DND-41 (cell line): ENCODE results near the gene MAFB.

ENCODE experiments used
- ATAC-seq: fragments of 200-7000 bp; cut with Tn5 transposase; 3 replicates; pipeline ENCODE4 v1.9.1; 2021; ENCODE audit warnings: low read depth; ENCODE audit not compliant: insufficient read depth
- DNase-seq: peaks from one replicate; pipeline ENCODE4 v3.0.0-alpha.2; 2020
- H2AFZ ChIP-seq: 2 replicates; pipeline ENCODE4 v1.6.0; 2012; ENCODE audit warnings: low read depth, low read length
- H3K27ac ChIP-seq: 2 replicates; pipeline ENCODE4 v1.5.1; 2012; ENCODE audit warnings: low read length, inconsistent platforms
- H3K27me3 ChIP-seq: fragments of 200-600 bp; sonication (generic); 2 replicates; pipeline ENCODE4 v1.6.0; 2012; ENCODE audit warnings: low read length, mild to moderate bottlenecking, inconsistent platforms; ENCODE audit not compliant: insufficient read depth, poor library complexity
- H3K36me3 ChIP-seq: 2 replicates; pipeline ENCODE4 v1.5.1; 2012; ENCODE audit warnings: low read length, inconsistent platforms; ENCODE audit not compliant: insufficient read depth
- H3K4me1 ChIP-seq: 2 replicates; pipeline ENCODE4 v1.5.1; 2012; ENCODE audit warnings: mild to moderate bottlenecking, low read length; ENCODE audit not compliant: insufficient read depth
- H3K4me2 ChIP-seq: 2 replicates; pipeline ENCODE4 v1.6.0; 2012; ENCODE audit warnings: mild to moderate bottlenecking, moderate library complexity, low read length, inconsistent platforms; ENCODE audit not compliant: insufficient read depth
- H3K4me3 ChIP-seq, 2 experiments: fragments of 200-600 bp in 1 of 2; shearing (Covaris generic) in 1 of 2; 2 replicates each; pipeline ENCODE4 v1.5.1; 2012 to 2016; ENCODE audit warnings: inconsistent platforms in 2 of 2, low read length in 2 of 2, mild to moderate bottlenecking in 2 of 2, low read depth in 1 of 2, moderate library complexity in 1 of 2
- H3K79me2 ChIP-seq: 2 replicates; pipeline ENCODE4 v1.6.0; 2012; ENCODE audit warnings: low read length, inconsistent platforms; ENCODE audit not compliant: insufficient read depth
- H3K9ac ChIP-seq: 2 replicates; pipeline ENCODE4 v1.6.0; 2012; ENCODE audit warnings: low read depth, mild to moderate bottlenecking, inconsistent platforms, low read length, moderate library complexity
- H3K9me3 ChIP-seq: 2 replicates; pipeline ENCODE4 v1.5.1; 2012; ENCODE audit warnings: low read length, moderate library complexity, mild to moderate bottlenecking, inconsistent platforms; ENCODE audit not compliant: insufficient read depth, severe bottlenecking
- H4K20me1 ChIP-seq: 2 replicates; pipeline ENCODE4 v1.6.0; 2012; ENCODE audit warnings: low read length; ENCODE audit not compliant: insufficient read depth
- EZH2 ChIP-seq: IDR thresholded peaks from 3 replicates; pipeline ENCODE4 v1.6.1; 2012; ENCODE audit warnings: borderline replicate concordance, low read depth, mild to moderate bottlenecking, moderate library complexity, low read length, inconsistent platforms; ENCODE audit not compliant: severe bottlenecking
- TF ChIP-seq, protein P1 (sequence below): IDR thresholded peaks from 2 replicates; pipeline ENCODE4 v1.5.1; 2012; ENCODE audit warnings: borderline replicate concordance, low read length, moderate library complexity, mild to moderate bottlenecking; ENCODE audit not compliant: poor library complexity, severe bottlenecking; ENCODE audit errors: extremely low read depth

The MAFB gene

DNA sequence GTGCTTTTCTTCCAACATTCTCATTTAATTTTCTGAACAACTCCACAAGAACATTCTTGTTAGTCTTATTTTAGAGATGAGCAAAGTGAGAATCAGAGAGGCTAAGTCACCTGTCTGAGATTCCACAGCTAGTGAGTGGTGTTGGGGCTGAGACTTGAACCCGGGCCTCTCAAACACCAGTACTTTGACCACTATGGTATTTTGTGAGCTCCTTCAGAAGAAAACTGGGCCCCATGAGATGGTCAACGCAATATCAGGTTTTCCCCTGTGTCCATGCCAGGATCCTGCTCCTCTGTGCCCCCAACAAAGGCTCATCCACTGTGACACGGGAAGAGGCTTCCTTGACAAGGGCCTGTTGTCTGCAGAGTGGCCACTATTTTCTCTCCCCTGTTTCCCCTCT lies 51.9 kb downstream of the MAFB start:
- H3K79me2 ChIP-seq, result no peaks in the 10 kb centered on the region
- no peak overlapping the region for H3K9ac ChIP-seq
- ATAC-seq (no peak), DNase-seq (no peak)
- TF ChIP-seq, protein P1, sequence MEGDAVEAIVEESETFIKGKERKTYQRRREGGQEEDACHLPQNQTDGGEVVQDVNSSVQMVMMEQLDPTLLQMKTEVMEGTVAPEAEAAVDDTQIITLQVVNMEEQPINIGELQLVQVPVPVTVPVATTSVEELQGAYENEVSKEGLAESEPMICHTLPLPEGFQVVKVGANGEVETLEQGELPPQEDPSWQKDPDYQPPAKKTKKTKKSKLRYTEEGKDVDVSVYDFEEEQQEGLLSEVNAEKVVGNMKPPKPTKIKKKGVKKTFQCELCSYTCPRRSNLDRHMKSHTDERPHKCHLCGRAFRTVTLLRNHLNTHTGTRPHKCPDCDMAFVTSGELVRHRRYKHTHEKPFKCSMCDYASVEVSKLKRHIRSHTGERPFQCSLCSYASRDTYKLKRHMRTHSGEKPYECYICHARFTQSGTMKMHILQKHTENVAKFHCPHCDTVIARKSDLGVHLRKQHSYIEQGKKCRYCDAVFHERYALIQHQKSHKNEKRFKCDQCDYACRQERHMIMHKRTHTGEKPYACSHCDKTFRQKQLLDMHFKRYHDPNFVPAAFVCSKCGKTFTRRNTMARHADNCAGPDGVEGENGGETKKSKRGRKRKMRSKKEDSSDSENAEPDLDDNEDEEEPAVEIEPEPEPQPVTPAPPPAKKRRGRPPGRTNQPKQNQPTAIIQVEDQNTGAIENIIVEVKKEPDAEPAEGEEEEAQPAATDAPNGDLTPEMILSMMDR, result no peak
- TF ChIP-seq EZH2, result no peak
- H3K27ac ChIP-seq, result no peak overlapping the region
- H3K4me3 ChIP-seq, result no peak overlapping the region
- H3K36me3 ChIP-seq, result no peaks in the 10 kb centered on the region
- H3K9me3 ChIP-seq, result no peaks in the 10 kb centered on the region
- no peak overlapping the region for H2AFZ ChIP-seq
- no peaks in the 10 kb centered on the region for H3K4me1 ChIP-seq
- no peaks in the 10 kb centered on the region for H4K20me1 ChIP-seq
- peaks cover 7% of the 10 kb centered on the region for H3K27me3 ChIP-seq
- H3K4me2 ChIP-seq, result no peak overlapping the region

DNA sequence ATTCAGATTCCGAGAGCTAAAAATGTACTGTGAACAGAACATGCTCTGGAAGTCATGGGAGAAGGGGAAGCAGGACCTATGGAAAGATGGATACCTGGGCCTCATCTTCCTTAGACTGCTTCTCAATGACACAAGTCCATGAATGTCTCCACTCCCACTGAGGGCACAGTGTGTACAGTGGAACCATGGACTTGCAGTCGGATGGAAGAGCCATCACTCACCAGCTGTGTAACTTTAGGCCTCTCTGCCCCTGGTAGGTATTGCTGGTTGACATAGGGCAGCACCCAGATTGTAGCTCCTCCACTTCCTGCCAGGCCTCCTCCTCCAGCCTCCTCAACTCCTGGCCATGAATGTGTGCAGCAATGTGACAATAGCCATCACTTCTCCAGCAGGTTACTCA lies 52.5 kb downstream of the MAFB start:
- Histone ChIP-seq H3K4me2 (no peak overlapping the region), H3K27ac (no peak overlapping the region), H3K27me3 (peaks cover 7% of the 10 kb centered on the region), H3K4me1 (no peaks in the 10 kb centered on the region), H3K4me3 (no peak overlapping the region), H3K9ac (no peak overlapping the region), H4K20me1 (no peaks in the 10 kb centered on the region), H3K36me3 (no peaks in the 10 kb centered on the region), H3K9me3 (no peaks in the 10 kb centered on the region), H2AFZ (no peak overlapping the region), H3K79me2 (no peaks in the 10 kb centered on the region)
- DNase-seq (no peak), ATAC-seq (no peak)
- TF ChIP-seq, protein P1, result no peak
- no peak for TF ChIP-seq EZH2

DNA sequence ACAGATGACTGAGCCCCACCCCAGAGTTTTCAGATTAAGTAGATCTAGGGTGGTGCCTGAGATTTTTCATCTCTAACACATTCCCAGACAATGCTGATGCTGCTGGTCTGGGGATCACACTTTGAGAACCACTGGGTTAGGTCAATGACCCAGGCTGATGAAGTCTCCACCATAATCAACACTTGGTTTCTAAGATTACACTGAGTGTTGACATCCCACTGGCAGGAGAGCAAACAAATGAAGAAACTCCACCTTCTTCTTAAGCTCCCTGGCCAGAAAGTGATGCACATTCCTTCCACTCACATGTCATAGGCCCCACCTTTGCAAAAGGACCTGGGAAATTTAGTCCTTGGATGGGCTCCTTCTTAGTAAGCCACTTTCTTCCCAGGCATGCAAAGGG lies 53.1 kb downstream of the MAFB start:
- no peaks in the 10 kb centered on the region for H3K79me2 ChIP-seq
- H3K27me3 ChIP-seq, result peaks cover 7% of the 10 kb centered on the region
- DNase-seq (no peak), ATAC-seq (no peak)
- no peak overlapping the region for H3K4me2 ChIP-seq
- H3K9ac ChIP-seq, result no peak overlapping the region
- no peaks in the 10 kb centered on the region for H3K9me3 ChIP-seq
- no peaks in the 10 kb centered on the region for H3K36me3 ChIP-seq
- TF ChIP-seq, protein P1, result no peak
- TF ChIP-seq EZH2, result no peak
- no peak overlapping the region for H2AFZ ChIP-seq
- no peaks in the 10 kb centered on the region for H3K4me1 ChIP-seq
- no peaks in the 10 kb centered on the region for H4K20me1 ChIP-seq
- H3K27ac ChIP-seq, result no peak overlapping the region
- no peak overlapping the region for H3K4me3 ChIP-seq
